GM19238 (cell line): ENCODE results near the gene MPST.
"Not testable (repeated sequence)": the region's sequence is repeated elsewhere in the genome, so short reads cannot be mapped to it uniquely, and the experiment has no call there.

Experiments
- DNase-seq: peaks from one replicate; pipeline ENCODE4 v3.0.0; 2011; ENCODE audit warnings: low spot score; ENCODE audit not compliant: insufficient read length

The MPST gene

DNA sequence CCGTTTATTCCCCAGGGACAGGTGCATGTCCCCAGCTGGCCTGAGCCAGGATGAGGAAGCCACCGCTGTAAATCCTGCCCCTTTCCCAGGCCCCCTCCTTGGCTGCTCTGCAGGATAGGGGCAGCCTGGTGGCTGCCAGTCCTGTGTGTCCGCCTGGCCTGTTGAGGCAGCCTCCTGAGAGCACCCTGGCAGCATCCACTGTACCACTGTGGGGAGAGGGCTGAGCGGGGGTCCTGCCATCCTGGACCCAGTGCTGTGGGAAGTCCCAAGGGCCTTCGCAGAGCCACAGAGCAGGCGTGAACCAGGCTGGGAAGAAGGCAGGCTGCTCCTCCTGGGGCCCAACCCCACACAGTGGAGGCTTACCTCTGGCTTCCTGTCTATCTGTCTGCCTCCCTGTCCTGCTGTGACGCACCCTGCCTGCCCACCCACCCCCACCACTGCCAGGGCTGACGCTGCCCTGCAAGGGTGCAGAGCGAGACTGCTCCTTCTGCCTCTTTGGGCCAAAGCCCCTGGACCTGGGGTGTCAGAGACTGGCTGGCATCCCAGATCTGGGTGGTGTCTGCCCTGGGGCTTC lies 40.4 kb downstream of the MPST start:
- no peak for DNase-seq

DNA sequence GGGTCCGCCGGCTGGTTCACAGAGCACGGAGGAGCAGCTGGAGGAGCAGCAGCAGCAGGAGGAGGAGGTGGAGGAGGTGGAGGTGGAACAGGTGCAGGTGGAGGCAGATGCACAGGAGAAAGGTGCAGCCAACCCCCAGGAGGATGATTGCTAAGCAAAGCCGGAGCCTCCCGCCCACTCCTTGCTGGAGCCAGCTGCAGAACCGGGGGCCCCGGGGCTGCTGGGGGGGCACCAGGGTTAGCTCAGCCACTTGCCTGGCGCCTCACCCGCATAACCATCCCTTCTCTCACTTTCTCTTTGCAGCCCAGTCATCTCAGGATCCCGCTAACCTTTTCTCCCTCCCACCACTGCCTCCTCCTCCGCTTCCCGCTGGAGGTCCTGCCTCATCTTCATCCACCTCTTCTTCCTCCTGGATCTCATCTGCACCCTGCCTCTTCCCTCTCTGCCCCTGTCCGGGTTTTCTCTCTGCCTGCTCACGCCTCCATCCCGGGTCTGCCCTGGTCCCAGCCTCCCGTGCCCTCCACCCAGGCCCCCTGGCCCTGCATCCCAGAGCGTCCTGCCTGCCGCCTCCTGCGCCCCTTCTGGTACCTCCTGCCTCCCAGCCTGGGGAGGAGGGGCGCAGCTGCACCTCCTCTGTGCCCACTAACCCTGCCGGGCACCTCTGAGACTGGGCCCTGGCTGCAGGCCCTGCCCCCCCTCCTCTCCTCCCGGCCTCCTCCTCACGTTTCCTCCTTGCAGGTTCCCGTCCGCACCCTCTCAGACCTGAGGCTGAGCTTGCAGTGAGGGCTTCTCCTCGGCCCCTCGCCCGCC lies 41.5 kb downstream of the MPST start:
- no peak for DNase-seq

DNA sequence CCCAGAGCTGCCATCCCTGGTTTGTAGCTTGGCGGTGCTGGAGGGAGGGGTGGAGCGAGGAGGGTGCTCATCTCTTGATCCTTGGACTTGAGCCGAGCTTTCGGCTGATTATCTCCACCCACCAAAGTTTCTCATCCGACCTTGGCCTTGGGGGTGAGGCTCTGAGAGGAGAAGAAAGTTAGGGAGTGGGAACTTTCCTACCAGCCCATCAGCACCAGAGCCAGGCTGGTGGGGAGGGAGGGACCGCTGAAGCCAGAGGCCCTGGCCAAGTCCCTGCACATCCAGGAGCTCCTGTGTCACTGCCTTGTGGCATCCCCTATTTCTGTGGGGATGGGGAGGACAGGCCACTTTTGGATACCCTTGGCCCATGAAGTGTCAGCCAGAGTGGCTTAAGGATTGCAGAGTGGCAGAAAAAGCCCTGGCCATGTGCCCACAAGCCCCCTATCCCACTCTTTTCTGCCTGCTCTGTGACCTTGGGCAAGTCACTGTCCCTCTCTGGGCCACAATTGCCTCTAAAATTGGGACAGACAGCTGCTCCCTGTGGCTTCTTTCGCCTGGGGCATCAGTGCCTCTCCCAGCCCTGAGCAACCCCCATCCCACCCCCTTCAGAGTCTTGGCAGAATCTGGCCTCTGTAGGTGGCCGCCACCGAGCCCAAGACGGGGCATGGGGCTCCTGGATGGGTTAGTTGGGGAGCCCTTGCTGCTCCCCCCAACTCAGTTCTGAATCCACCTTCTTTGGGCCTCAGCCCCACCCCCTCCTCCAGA lies 42.3 kb downstream of the MPST start:
- DNase-seq = no peak

DNA sequence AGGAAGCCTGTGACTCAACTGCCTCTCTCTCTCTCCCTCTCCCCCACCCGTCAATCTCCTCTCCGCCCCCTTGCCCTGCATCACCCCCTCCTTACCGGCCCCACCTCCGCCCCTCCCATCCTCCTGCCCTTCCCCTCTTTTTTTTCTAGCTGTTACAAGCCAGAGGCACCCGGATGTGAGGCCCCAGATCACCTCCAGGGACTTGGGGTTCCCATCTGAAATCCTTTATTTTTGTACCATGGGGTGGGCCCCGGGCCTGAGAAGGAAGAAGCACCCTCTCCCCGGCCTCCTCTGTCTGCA lies 42.8 kb downstream of the MPST start:
- DNase-seq = no peak

DNA sequence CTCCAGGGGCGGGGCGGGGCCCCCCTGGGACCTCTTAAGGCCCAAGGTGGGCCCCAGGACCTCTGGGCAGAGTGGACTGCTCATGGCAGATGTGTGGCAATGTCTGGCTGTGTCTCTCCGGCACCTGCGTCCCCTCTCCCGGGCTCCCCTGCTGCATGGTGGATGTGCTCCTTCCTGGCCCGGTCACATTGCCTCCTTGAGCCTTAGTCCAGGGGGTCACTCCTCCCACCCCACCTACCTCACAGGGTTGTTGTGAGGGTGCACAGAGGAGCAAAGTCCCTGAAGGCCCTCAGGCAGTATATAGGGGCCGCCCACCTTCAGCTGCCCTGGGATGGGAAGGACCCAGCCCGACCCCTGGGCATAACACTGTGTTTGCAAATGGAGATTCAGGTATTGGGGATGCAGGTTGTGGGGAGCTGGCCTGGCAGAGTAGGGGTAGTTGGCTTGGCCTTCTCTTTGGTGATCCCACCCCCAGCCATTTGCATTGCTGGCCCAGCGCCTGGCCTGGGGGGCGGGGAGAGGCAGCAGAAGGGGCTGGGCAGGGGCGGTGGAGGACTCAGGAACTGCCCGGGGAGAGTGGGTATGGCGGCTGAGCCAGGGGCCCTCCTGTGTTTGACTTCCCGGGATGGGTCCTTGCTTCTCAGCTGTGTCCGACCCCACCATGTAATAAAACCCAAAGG lies 43.3 kb downstream of the MPST start:
- no peak for DNase-seq

DNA sequence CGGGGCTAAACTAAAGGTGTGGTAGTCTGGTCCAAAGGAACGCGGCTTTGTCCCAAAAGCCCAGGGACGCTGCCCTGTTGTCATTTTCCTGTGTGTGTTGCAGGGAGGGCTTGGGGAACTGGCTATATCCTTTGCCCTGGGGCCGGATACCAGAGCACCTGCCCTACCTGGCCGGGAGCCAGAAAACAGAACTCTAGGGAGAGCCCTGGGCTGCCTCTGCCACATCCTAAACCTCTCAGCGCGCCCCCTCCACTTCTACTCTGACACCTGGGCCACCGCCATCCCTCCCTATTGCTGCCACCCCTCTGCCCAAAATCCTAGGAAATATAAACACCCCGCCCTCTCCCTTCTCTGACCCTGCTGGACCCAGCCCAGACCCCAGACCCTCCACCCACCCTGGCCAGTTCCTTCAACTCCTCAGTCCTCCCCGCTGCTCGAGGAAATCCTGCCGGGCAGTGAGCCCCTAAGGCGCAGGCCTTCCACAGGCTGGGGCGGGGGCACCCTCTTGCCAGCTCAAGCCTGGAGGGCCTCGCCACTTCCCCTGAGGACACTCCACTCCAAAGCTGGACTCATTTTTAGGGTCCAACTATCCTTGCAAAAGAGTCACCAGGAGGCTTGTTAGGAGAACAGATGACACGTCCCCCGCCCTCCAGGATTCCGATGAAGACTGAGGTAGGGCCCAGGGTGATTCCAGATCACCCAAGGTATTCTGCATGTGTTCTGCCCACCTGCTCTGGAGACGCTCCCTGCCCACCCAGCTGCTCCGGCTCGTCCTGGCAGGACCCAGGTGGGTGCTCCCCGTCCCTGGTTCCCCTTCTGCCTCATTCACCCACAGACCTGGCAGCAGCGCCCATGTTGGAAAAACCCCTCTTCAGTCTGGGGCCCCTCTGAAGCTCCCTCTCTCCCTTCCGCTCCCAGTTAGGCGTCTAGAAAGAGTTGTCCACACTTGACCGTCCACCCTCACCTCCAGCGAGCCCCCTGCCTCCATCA lies 44.2 kb downstream of the MPST start:
- no peak for DNase-seq

DNA sequence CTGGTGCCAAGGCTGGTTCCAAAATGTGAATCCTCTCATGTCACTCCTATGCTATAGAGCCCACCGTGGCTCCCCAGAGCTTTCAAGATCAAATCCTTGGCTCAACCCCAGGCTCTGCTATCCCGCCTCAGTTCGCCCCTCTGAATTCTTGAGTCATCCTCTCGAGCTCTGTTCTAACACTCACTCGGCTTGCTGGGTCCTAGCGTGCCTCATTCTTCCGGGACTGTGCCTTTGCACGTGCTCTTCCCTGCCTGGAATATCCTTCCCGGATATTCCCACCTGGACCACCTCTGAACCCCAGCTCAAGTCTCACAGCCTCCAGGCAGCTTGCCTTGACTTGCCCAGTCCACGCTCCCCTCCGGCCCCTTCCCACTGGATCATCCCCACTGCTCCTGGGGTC lies 45.0 kb downstream of the MPST start:
- DNase-seq = no peak

DNA sequence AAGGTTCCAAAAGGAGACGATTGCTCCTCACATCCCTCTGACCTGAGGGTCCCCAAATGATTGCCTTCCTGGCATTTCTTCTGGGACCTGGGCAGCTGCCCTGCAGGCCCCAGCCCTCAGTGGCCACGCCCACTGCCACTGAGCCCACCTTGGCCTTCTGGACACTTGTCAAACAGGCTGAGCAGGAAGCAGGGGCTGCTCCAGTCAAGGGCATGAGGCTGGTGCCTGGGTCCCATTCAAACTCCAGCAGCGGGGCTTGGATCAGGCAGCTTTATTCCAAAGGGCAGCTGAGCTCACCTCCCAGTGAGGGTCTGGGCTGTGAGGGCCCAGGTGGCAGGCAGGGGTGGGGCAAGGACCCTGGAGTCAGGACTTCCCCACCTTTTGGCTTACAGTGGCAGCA lies 45.6 kb downstream of the MPST start:
- DNase-seq = no peak

DNA sequence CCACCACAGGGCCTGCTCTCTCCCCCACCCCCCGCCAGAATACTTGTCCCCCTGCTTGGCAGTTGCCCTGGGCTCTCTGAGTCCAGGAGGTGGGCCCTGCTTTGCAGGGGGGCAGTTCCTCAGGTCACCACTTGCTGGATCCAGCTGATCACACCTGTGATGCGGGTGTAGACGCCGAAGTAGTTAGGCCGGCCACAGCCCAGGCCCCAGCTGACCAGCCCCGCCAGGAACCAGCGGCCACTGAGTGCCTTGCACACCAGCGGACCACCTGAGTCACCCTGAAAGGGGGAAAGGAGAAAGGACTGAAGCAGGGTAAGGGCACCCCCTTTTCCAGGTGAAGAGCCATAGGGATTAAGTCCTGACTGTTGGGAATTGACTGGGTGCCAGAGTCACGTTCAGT lies 46.4 kb downstream of the MPST start:
- no peak for DNase-seq

DNA sequence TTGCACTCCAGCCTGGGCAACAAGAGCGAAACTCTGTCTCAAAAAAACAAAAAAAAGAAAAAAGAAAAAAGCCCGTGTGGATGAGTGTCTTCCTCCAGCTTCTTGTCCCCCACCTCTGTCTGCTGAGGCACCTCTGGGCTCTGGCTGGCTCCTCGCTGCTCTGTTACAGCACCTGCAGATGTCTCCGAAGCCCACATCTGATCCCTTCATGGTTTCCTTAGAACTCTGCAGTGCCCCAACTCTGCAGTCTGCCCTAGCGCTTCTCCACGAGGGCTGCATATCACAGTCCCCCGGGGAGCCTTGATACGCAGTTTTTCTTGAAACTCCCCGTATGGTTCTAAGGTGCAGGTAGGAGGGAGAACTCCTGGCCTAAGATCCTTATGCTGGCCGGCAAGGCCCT lies 47.9 kb downstream of the MPST start:
- no peak for DNase-seq

DNA sequence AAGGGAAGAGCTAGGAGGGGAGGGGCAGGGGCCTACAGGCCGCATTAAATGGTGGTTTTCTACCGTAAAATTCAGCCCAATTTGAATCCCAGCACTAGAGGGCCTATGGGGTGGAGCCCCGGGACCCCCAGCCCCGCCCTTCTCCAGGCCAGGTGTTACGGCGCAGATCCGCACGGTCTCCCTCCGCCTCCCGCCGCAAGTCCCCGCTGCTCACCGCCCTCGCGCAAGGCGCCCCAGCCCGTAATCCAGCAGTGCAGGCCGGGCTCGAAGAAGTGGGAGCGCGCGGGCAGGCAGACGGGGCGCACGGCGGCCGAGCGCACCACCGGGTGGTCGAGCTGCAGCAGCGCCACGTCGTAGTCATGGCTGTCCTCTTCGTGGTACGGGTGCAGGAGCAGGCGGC lies 49.3 kb downstream of the MPST start:
- no peak for DNase-seq

DNA sequence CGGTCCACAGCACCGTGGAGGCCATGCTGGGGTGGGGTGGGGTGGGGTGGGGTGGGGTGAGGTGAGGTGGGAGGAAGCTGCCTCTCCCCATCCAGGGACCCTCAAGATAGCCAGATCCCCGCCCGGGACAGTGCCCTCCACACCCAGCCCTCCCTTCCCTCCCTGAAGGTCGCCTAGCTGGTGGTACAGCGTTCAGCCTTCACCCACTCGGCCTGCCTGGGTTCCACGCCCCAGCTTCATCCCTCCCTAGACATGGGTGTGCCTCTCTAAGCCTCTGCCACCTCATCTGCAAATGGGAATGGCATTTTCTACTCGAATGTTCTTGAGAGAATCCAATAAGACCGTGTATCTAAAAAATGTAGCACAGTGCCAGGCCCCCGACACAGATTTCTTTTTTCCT lies 49.8 kb downstream of the MPST start:
- no peak for DNase-seq

DNA sequence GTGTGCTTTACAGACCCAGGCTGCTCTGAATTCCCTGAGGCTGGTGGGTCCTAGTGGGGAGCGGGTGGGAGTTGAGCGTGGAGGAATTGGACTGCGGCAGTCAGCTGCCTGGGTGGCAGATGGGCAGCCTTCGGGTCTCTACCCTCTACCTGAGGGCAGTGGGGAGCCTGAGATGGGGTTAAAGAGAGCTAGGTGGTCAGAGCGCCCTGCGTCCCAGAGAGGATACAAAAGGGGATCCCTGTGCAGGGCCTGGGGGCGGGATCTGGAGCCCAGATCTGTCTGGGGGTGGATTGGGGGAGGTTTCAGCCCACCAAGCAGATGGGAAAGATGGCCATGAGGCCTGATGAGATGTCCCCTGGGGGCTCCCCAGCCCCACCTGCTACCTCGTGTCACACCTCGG lies 50.2 kb downstream of the MPST start:
- DNase-seq = no peak

DNA sequence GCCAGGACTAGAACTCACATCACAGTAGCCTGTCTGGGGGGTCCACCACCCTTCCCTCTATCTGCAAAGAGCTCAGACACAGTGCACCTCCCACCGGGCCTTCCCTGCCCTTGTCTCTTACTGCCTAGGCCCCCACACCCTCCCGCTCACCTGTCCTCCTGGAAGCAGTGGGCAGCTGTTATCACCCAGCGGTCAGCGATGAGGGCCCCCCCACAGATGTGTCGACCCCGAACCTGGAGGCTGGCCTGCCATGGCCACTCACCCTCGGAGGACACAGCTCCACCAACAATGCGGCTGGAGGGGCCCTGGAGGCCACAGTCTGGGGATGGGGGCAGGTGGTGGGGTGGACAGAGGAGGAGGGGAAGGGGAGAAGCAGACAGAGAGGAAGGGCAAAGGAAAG lies 50.8 kb downstream of the MPST start:
- no peak for DNase-seq

DNA sequence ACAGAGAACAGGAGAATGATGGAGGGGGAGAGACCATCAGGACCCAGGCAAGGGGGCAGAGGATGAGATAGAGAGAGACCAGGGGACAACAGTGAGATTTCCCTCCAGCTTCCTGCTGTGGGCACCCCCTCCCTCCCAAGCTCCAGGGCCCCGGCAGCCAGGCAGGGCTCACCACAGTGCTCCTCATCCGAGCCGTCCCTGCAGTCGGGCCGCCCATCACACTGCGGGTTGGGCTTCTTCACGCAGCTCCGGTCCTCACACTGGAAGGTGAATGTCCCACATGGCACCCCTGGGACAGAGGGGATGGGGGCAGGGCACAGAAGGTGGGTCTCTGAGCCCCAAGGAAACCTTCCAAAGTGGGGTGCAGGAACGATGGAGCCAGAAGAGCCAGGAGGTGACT lies 51.2 kb downstream of the MPST start:
- DNase-seq = no peak

DNA sequence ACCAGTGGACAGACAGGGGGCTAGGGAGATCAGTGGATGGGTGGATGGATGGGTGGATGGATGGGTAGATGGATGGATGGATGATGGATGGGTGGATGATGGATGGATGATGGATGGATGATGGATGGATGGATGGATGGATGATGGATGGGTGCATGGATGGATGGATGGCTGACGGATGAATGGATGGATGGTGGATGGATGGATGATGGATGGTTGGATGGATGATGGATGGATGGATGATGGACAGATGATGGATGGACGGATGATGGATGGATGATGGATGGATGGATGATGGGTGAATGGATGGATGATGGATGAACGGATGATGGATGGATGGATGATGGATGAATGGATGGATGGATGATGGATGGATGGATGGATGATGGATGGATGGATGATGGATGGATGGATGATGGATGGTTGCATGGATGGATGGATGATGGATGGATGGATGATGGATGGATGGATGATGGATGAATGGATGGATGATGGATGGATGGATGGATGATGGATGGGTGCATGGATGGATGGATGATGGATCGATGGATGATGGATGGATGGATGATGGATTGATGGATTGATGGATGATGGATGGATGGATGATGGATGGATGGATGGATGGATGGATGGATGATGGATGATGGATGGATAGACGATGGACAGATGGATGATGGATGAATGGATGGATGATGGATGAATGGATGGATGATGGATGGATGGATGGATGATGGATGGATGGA lies 52.5 kb downstream of the MPST start:
- DNase-seq = not testable (repeated sequence)

DNA sequence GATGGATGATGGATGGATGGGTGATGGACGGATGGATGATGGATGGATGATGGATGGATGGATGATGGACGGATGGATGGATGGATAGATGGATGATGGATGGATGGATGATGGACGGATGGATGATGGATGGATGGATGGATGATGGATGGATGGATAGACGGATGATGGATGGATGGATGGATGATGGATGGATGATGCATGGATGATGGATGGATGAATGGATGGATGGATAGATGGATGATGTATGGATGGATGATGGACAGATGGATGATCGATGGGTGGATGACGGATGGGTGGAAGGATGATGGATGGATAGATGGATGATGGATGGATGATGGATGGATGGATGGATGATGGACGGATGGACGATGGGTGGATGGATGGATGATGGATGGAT lies 53.1 kb downstream of the MPST start:
- DNase-seq = no peak

DNA sequence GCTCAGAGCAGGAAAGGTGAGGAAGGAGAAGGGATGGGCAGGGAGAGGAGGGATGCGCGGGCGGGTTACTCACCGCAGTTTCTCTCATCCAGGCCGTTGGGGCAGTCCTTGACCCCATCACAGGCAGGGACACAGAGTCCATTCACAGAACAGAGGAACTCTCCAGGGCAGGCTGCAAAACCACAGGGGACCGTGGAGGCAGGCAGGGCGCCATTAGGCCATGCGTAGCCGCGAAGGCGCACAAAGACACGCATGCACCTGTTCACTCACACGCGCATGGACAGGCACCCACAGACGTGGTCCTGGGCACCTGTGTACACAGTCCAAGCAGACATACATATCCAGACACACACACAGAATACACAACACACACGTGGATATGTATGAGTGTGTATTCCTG lies 55.0 kb downstream of the MPST start:
- DNase-seq = no peak

DNA sequence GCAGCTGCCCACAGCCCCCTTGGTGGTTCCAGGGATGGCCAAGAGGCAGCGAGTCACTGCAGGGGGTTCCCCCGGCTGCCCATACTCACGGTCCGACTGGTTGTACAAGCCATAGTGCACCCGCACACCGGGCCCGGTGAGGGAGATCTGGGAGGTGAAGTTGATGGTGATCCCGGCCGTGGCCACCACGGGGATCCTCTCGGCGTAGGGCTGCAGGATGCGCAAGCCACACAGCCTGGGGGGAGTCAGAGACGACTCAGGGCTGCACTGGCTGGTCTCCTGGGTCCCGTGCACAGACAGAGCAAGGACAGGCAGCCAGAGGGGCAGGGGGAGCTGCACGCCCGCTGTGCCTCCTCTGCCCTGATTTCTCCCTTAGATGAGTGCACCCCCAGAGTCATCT lies 55.5 kb downstream of the MPST start:
- DNase-seq = no peak

DNA sequence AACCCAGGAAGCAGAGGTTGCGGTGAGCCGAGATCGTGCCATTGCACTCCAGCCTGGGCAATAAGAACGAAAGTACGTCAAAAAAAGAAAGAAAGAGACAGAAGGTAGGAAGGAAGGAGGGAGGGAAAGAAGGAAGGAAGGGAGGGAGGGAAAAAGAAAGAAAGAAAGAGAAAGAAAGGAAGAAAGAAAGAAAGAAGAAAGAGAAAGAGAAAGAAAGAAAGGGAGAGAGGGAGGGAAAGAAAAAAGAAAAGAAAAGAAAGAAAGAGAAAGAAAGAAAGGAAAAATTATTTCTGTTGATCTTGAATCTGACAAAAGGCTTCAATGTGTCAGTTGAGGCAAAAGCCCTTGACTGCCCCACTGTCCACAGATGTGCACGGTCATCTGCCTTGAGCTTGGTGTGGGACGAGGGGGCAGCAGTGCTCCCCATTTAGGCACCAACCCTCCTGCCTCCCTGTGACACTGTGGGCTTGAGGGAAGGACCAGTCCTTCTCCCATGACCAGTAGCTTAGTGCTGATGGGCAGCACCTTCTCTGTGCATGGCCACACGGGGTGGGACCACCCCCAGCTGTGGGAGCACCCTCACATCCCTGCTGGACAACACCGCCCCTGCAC lies 56.4 kb downstream of the MPST start:
- no peak for DNase-seq
